Esophagus (tissue), 2 donors: ENCODE results near the gene FPR3. TPM values are rescaled to one million over a fixed set of nuclear protein-coding genes. Genes with fewer than 3 reads are reported as not detected.

Source experiments
- H3K27ac ChIP-seq, 2 donors: one replicate each; pipeline ENCODE4 v1.5.1; 2013; ENCODE audit warnings: low read depth in 2 of 2, mild to moderate bottlenecking in 2 of 2, inconsistent platforms in 1 of 2, low read length in 1 of 2, moderate library complexity in 1 of 2
- H3K27me3 ChIP-seq, 2 donors: one replicate each; pipeline ENCODE4 v1.6.1; 2013; ENCODE audit warnings: low read length in 2 of 2, control low read depth in 1 of 2, mild to moderate bottlenecking in 1 of 2; ENCODE audit not compliant: insufficient read depth in 2 of 2, control insufficient read depth in 1 of 2
- H3K36me3 ChIP-seq, 2 donors: one replicate each; pipeline ENCODE4 v1.6.1; 2013; ENCODE audit warnings: low read length in 1 of 2; ENCODE audit not compliant: control insufficient read depth in 2 of 2, insufficient read depth in 2 of 2
- H3K4me1 ChIP-seq, 2 donors: one replicate each; pipeline ENCODE4 v1.6.1; 2013; ENCODE audit warnings: low read length in 1 of 2; ENCODE audit not compliant: control insufficient read depth in 2 of 2, insufficient read depth in 2 of 2
- H3K4me3 ChIP-seq, 2 donors: one replicate each; pipeline ENCODE4 v1.5.1; 2013; ENCODE audit warnings: low read length in 2 of 2, mild to moderate bottlenecking in 2 of 2, low read depth in 1 of 2, moderate library complexity in 1 of 2
- H3K9me3 ChIP-seq, 2 donors: one replicate each; pipeline ENCODE4 v1.6.1; 2013; ENCODE audit warnings: mild to moderate bottlenecking in 2 of 2, low read depth in 1 of 2, low read length in 1 of 2, moderate library complexity in 1 of 2; ENCODE audit not compliant: control insufficient read depth in 2 of 2, insufficient read depth in 1 of 2
- WGBS, 2 donors: extraction: QIAGEN DNeasy Blood & Tissue Kit; methylation state at CpG; one replicate each; pipeline ENCODE4 v1.1.7; 2013; 5-methylcytosine and 5-hydroxymethylcytosine counted together
- polyA plus RNA-seq, 2 donors: library from polyadenylated mRNA; stranded (reverse); fragments of 200-250 nt; gene quantifications; one replicate each; pipeline ENCODE4 v1.2.3, GENCODE V29; 2013
- donor health status: healthy with polysubstance abuse.
- donor health status: Bipolar disorder and iron deficiency.

The FPR3 gene
- polyA plus RNA-seq, 2 donors, result 0.26 to 1.1 TPM

DNA sequence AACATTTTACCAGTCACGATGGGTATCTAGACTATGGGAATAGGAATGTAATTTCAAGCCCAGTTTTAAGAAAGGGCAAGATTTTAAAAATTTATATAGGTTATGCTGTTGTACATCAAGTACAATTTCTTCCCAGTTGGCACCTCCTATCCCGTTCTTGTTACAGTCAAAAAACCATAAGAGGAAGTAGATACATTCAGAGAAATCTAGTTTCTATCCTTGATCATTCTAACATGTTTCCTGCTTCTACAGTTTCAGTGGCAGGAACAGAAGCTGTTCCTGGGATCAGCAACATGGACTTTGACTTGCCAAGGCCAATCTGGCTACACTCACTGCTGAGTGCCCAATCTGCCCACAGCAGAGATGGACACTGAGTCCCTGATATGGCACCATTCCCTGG lies 14.7 kb upstream of the FPR3 start:
- 43 to 53% methylated on average over 2 of the region's 2 CpGs for WGBS, 2 donors
- H3K36me3 ChIP-seq, result no peaks in the 10 kb centered on the region
- H3K9me3 ChIP-seq, result peaks cover 0 to 2% of the 10 kb centered on the region in 2 donors
- H3K27ac ChIP-seq, result no peak overlapping the region
- H3K27me3 ChIP-seq, result no peaks in the 10 kb centered on the region
- H3K4me1 ChIP-seq, result no peaks in the 10 kb centered on the region
- H3K4me3 ChIP-seq, result no peak overlapping the region

DNA sequence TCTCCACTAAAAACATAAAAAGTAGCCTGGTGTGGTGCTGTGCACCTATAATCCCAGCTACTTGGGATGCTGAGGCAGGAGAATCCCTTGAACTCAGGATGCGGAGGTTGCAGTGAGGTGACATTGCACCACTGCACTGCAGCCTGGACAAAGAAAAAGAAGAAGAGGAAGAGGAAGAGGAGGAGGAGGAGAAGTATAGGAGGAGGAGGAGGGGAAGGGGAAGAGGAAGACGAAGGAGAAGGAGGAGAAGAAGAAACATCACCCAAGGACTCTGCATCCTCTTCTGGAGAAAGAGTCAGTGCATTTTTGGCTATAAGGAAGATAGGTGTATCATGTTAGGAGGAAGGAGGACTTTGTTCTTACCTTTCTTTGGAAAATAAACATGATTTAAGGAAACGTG lies 13.0 kb upstream of the FPR3 start:
- Histone ChIP-seq H3K36me3 (no peaks in the 10 kb centered on the region), H3K4me1 (no peaks in the 10 kb centered on the region), H3K9me3 (peaks cover 0 to 2% of the 10 kb centered on the region in 2 donors), H3K27ac (no peak overlapping the region), H3K27me3 (no peaks in the 10 kb centered on the region), H3K4me3 (no peak overlapping the region)
- WGBS, 2 donors, result 50% methylated on average over 3 of the region's 3 CpGs

DNA sequence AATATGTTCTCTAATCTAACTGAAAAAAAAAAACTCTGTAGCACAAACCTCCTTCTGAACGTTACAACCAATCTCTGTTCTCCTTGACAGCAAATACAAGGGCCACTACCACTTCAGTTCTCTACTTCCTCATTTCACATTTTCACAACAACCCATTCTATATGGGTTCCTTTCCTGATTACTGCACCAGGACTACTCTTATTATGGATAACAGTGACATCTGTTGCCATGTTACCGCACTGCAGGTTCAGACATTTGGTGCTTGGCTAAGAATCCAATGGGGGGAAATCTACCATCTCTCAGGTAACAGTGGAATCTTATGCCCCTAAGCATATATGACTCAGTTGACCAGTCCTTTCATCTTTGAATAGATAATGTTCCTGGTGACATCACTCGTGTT lies 11.6 kb upstream of the FPR3 start:
- H3K4me1 ChIP-seq, result no peaks in the 10 kb centered on the region
- H3K27ac ChIP-seq, result no peak overlapping the region
- H3K27me3 ChIP-seq, result no peaks in the 10 kb centered on the region
- H3K4me3 ChIP-seq, result no peak overlapping the region
- WGBS, 2 donors, result 23 to 27% methylated on average over 3 of the region's 3 CpGs
- H3K9me3 ChIP-seq, result peaks cover 0 to 2% of the 10 kb centered on the region in 2 donors
- no peaks in the 10 kb centered on the region for H3K36me3 ChIP-seq

DNA sequence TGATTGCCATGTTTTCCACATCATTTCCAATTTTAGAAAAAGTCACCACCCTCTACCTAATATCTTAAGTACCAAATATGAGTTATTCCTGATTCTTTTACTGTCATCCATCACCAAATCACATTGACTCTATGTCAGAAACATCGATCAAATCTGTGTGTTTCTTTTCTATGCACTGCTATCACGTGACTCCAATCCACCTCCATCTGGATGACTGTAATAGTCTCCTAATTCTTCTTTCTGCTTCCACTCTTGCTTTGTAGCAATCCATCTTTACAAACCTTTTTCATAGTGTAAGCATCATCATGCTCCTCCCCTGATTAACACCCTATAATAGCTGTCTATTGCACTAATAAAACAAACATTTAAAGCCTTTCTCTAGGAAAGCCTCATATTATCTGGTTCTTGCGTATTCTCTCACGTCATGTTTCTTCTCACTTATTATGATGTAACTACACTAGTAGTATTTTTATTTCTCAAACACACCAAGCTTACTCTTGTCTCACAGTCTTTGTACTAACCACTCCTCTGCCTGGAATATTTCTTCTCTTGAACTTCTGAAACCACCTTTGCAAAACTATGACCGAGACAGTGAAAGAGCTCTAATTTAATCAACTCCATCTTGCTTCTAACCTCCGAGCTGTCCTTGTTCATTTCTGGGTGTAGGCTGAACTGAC lies 10.7 kb upstream of the FPR3 start:
- Histone ChIP-seq H3K9me3 (peaks cover 0 to 2% of the 10 kb centered on the region in 2 donors), H3K27ac (no peak overlapping the region), H3K4me3 (no peak overlapping the region), H3K27me3 (no peaks in the 10 kb centered on the region), H3K36me3 (no peaks in the 10 kb centered on the region), H3K4me1 (no peaks in the 10 kb centered on the region)
- 61 to 62% methylated on average over 6 of the region's 6 CpGs for WGBS, 2 donors

DNA sequence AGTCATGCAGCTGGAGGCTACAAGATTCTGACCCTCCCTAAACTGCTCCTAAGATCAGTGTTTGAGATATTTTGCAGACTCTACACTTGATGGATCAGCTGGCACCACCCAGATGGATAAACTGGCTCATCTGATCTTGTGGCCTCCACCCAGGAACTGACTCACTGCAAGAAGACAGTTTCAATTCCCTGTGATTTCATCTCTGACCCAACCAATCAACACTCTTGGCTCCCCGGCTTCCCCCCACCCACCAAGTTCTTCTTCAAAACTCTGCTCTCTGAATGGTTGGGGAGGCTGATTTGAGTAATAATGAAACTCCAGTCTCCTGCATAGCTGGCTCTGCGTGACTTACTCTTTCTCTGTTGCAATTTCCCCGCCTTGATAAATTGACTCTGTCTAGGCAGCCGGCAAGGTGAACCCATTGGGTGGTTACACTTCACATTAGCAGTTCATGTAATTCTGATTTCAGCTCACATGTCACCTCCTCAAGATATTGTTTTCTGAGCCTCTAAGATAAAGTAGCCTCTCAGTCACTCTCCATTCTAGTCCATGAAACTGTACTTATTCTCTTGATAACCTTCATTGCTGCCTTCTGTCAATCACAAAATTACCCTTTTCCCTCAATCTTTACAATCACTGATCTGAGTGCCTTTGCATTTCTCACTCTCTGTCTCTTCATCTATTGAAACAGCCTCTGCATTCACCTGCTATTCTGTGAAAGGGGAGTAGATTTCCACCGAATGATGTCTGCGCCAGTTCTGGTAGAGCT lies 9.9 kb upstream of the FPR3 start:
- Histone ChIP-seq H3K27ac (no peak overlapping the region), H3K4me1 (no peaks in the 10 kb centered on the region), H3K27me3 (no peaks in the 10 kb centered on the region), H3K9me3 (peaks cover 2 to 4% of the 10 kb centered on the region in 2 donors), H3K36me3 (no peaks in the 10 kb centered on the region), H3K4me3 (no peak overlapping the region)
- WGBS, 2 donors, result 50 to 59% methylated on average over 6 of the region's 6 CpGs

DNA sequence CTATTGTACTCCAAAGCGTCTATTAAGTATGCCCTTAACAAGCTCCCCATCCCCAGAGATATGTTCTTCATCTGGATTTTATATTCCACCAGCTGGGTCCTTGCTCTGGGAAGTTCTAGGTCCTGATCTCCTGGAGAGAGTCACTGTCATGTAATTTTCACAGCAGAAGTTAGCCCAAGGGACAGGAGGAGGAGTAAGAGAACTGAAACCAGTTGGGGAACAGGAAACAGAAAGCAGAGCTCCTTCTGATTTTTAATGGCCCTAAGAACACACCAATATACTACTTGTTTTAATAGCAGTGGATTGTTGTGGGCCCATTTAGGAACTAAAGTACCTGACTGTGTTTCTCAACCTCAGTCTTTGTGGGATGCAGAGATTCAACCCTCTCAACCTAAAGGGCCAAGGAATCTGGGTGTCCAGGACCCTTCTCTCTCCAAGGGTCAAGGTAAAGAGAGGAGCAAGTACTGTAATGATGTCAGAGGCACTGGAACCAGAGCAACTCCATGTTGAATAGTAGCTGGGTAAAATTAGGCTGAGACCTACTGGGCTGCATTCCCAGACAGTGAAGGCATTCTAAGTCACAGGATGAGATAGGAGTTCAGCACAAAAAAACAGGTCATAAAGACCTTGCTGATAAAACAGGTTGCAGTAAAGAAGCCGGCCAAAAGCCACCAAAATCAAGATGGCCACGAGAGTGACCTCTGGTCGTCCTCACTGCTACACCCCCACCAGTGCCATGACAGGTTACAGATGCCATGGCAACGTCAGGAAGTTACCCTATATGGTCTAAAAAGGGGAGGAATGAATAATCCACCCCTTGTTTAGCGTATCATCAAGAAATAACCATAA lies 8.1 kb upstream of the FPR3 start:
- Histone ChIP-seq H3K4me3 (no peak overlapping the region), H3K36me3 (no peaks in the 10 kb centered on the region), H3K4me1 (no peaks in the 10 kb centered on the region), H3K9me3 (peaks cover 2 to 4% of the 10 kb centered on the region in 2 donors), H3K27ac (no peak overlapping the region), H3K27me3 (no peaks in the 10 kb centered on the region)
- 57 to 67% methylated on average over 6 of the region's 6 CpGs for WGBS, 2 donors

DNA sequence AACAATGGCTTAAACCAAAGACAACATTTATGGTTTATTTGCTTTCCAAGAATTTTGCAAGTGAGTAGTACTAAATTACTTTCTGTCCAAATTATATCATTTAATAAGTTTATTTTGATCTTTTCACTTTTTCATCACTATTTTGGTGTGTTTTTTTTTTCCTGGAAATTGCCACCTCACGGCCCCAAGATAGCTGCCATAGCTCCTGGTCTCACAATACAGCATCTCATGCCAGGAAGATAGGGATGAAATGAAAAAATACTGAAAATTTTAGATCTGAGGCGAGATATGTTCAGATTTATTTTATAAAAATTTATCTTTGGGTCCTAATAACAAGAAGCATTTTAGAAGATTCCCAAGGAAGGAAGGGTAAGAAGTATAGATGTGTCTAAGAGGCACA lies 6.9 kb upstream of the FPR3 start:
- Histone ChIP-seq H3K27me3 (no peaks in the 10 kb centered on the region), H3K9me3 (peaks cover 2 to 6% of the 10 kb centered on the region in 2 donors), H3K4me1 (no peaks in the 10 kb centered on the region), H3K27ac (no peak overlapping the region), H3K36me3 (no peaks in the 10 kb centered on the region), H3K4me3 (no peak overlapping the region)
- WGBS, 2 donors, result 64 to 68% methylated on average over 2 of the region's 2 CpGs

DNA sequence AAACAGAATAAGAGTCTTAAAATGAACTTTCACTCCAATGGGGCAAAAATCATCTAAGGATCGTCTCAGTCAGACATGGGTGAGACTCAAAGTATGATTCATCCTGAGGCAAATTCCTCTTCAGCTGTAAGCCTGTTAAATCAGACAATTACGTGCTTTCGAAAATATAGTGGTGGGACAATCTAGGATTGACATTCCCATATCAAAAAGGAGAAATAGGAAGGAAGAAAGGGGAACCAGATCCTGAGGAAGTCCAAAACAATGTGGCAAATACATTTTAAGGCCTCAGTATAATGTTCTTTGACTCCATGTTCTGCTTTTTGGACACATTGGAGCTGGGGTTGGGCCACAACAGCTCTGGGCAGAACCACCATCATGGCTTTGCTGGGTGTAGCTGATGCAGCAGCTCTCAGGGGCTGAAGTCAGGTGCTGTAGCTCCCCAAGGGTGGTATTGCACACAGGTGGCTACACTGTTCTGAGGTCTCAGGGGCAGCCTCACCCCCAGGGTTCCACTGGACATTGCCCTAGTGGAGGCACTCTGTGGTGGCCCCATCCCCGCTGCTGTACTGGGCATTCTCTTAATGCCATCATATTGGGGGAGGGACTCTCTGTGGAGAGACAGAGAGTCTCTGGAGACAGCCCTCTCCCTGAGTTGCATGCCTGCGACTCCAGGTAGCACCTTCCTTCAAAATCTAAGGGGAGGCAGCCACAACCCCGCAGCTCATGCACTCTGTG lies 5.7 kb upstream of the FPR3 start:
- Histone ChIP-seq H3K4me1 (no peaks in the 10 kb centered on the region), H3K27me3 (no peaks in the 10 kb centered on the region), H3K9me3 (peaks cover 2 to 6% of the 10 kb centered on the region in 2 donors), H3K4me3 (no peak overlapping the region), H3K27ac (no peak overlapping the region), H3K36me3 (no peaks in the 10 kb centered on the region)
- WGBS, 2 donors, result 69 to 76% methylated on average over 6 of the region's 6 CpGs

DNA sequence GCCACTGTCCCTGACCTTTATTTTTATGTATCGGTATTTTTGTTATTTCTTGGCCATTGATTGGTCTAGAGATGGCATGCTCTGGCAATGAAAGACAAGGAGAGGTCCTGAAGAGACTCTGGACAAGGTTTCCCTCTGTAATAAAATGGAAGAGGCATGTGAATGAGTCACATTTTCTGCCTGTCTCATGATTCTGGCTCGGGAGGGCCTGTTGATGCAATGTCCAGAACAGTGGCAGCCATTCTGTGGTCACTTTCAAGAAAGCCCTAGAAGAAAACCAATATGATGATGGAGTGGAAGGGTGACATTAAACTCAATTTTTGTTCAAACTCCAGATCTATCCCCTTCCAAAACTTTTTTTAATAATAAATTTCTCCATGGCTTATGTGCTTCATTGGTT lies 2.0 kb upstream of the FPR3 start:
- Histone ChIP-seq H3K4me3 (no peak overlapping the region), H3K4me1 (no peaks in the 10 kb centered on the region), H3K9me3 (peaks cover 0 to 6% of the 10 kb centered on the region in 2 donors), H3K27ac (no peak overlapping the region), H3K27me3 (no peaks in the 10 kb centered on the region), H3K36me3 (no peaks in the 10 kb centered on the region)
- 63 to 65% methylated on average over 2 of the region's 2 CpGs for WGBS, 2 donors
